GM23248 (cell line): ENCODE measurements around the gene CHORDC1.

ENCODE experiments used
- EZH2 ChIP-seq: fragments of 200-600 bp; sonication (generic); IDR thresholded peaks from 2 replicates; pipeline ENCODE4 v1.6.1; 2018; ENCODE audit warnings: antibody characterized with exemption, mild to moderate bottlenecking; ENCODE audit not compliant: insufficient read depth, poor library complexity, severe bottlenecking
- EZH2phosphoT487 ChIP-seq: fragments of 200-600 bp; sonication (generic); IDR thresholded peaks from 2 replicates; pipeline ENCODE4 v1.6.1; 2018; ENCODE audit warnings: antibody characterized with exemption, moderate library complexity, mild to moderate bottlenecking, low read depth; ENCODE audit not compliant: insufficient read depth

DNA sequence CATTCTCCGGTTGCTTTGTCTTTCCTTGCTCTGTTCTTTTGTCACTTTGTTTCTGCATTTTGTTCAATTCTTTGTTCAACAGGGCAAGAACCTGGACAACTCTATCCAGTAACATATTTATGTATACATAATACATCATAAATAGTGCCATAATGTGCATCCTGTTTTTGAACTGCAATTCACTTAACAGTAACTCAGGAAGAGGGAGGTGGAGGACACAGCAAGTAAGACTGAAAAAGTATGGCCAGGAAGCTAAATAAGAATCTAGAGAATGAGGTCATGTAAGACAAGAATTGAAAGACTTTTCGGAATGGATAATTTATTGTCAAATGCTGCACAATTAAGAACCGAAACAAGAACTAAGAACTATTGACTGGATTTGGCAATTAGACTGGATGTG, 29.2 kb upstream of the CHORDC1 start:
- no peak for TF ChIP-seq EZH2phosphoT487
- no peak for TF ChIP-seq EZH2
